ENCODE measurements around the gene SCLY.
"Not testable (repeated sequence)": the region's sequence is repeated elsewhere in the genome, so short reads cannot be mapped to it uniquely, and the experiment has no call there.

The SCLY gene, protein sequence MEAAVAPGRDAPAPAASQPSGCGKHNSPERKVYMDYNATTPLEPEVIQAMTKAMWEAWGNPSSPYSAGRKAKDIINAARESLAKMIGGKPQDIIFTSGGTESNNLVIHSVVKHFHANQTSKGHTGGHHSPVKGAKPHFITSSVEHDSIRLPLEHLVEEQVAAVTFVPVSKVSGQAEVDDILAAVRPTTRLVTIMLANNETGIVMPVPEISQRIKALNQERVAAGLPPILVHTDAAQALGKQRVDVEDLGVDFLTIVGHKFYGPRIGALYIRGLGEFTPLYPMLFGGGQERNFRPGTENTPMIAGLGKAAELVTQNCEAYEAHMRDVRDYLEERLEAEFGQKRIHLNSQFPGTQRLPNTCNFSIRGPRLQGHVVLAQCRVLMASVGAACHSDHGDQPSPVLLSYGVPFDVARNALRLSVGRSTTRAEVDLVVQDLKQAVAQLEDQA

DNA sequence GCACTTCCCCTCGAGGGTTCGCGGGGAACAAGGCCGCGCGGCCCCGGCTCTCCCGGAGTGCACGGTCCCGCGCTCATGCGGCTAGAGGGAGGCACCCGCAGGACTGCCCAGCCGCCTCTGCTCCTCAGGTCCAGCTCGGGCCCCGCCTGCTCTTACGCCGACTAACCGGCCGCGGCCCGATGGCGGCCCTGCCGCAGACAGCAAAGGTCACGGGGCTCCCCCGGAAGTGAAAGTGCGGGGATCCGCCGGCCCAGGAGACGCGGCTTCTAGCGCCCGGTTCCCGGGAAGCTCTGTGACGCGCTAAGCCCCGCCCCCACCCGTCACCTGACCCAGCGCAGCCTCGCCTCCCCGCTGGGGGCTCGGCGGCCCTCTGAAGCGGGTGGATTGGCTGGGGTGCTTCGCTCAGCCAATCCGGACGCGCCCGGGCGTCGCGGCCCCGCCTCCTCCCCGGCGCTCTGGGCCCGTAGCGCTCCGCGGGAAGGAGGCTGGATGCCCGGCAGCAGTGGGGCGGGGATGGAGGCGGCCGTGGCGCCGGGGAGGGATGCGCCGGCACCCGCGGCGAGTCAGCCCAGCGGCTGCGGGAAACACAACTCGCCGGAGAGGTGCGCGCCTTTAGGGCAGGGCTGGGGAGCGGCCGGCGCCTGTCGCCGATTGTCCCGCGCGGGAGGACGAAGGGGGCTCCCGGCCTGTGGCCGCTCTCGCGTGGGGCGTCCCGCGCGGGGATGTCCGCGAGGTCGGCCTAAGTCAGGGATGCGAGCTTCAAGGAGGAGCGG, at the start of gene SCLY:
TSS of gene SCLY (plus strand) at position 460 of the 773 bp plus-strand sequence. CDS start at position 514, 54 bp downstream.
- peak; percentile 96 for DNase-seq (ENCODE audit: low read depth)

DNA sequence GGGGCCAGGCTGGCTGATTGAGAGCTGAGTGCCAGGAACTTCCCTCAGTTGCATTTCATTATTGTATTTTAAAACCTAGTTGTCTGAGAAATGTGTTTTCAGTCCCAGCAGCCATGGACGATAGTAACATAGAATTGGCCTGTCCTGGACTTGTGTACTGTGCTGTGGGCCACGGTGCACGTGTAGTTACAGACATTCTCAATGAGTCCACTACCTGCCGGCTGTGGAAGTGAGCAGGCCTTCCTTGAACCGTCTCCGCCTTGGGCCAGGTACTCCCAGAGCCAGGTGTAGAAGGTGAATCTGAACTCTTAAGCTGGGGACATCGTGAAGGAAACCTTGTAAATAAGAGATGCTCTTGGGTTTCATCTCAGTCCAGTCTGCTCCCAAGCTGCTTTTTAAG, 47.0 kb upstream of the SCLY start:
- no peak for DNase-seq (ENCODE audit: low read depth)

DNA sequence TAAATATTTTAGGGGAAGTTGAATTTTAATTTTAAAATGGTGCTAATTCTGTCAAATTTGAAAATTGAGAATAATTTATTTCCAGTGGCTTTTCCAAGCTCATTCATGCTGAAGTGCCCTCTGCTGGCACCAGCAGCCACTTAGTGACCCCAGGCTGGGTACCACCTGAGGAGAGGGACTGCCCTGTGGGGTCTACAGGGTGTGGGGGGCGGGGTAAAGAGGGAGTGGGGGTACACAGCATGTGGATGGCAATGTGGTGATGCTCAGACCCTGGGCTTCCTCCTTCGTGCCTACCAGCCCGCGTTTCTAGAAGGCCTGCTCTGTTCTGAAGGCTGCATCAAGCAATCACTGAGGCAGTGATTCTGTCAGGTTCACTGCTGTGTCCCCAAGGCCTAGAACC, 45.1 kb upstream of the SCLY start:
- DNase-seq (ENCODE audit: low read depth), result no peak

DNA sequence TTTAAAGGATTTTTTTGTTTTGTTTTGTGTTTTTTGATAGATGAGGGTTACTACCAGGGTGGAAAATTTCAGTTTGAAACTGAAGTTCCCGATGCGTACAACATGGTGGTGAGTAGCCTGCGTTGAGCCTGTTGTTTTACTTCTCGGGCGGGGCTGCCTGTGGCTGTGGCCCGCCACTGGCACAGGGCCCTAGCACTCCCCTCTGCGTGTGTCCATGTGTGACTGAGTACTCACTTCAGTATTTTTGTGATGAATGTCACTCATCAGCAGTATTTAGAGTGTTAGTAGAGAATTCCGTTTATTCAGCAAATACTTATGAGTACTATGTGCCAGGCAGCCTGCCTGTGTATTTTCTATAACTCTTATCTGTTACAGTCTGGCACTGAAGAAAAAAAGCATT, 44.3 kb upstream of the SCLY start:
- DNase-seq (ENCODE audit: low read depth), result no peak

DNA sequence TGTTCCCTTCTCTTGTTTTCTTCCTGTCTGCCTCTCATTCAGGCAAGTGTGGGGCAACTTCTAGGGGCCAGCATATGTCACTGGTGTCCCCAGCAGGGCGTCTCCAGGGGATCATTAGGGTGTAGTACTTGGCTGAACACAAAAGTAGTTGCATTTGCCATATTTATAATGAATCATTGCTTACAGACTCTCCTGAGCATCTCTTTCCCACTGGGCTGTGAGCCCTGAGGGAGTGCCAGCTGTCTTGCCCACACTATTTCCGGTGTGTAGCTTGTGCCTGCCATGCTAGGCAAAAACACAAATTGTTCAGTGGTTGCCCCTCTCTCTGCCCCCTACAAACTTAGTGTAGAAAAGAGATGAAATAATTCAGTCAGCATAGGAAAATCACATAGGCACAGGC, 40.8 kb upstream of the SCLY start:
- DNase-seq (ENCODE audit: low read depth), result no peak

DNA sequence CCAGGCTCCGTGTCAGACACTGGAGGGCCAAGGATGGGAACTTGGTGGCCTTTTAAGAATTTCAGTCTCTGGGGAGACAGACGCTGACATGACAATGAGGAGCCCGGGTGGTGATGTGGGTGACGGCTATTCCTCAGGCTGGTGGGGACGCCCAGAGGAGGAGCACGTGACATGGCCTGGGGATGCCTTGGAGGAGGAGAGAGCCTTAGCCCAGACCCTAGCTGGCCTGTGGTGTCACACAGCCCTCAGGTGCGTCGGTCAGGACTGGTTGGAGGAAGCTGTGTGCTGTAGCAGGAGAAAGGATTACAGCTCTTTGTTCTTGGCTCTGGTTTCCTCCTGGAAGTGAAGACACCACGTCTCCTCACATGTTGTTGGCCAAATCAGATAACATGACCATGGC, 40.0 kb upstream of the SCLY start:
- no peak for DNase-seq (ENCODE audit: low read depth)

DNA sequence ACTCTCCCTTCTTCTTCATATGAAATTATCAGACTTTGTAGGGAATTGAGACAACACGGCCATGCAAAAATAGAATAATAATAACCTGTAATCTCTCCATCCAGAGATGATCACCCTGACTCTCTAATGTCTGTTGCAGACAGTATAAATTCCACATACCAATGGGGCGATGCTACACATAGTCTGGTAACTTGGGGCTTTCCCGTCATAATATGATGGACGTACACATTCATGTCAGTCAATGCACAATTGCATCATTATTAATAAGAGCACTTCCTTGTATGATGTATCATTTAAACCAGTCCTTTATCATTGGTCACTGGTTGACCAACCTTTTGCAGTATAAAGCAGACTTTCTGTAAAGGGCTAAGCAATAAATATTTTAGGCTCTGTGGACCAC, 39.5 kb upstream of the SCLY start:
- DNase-seq (ENCODE audit: low read depth), result no peak

DNA sequence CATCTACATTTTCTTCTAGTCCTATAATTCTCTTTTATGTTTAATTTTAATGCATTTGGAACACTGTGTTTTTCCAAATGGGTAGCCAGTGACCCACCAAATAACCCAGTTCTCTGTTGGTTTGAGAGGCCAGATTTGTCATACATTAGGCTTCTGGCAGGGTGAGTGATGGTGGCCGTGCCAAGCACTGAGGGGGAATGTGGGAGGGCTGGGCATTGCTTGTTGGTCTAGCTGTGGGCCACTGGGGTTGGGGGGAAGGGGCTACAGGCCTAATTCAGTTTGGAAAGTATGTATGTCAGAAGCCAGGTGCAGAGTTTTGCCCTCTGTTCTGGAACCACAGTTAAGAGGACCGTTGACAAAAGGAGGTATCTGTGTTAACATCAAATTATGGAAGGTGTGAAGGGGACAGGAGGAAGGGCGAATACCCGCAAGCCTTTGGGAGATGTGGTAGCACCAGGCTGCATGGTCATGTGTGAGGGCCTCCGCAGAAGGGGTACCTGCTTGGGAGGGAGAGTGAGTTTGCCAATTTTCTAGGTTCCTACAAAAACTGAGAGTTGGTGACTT, 38.1 kb upstream of the SCLY start:
- DNase-seq (ENCODE audit: low read depth), result no peak

DNA sequence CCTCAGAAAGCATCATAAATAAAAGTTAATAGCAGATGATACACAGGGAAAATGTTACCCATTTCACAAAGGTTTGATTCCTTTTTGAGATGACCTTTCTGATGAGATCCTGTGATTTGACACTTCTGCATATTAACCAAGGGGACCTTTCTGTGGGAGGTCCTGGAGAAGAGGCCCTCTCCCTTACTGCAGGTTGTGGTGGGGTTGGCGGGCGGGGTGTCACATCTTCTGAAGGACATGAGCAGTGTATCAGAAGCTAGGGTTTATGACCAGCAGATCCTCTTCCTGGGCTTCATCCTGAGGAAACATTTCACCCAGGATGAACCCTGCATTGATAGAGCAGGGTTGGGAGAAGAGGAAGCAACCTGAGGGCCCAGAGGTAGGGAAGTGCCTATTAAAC, 37.2 kb upstream of the SCLY start:
- no peak for DNase-seq (ENCODE audit: low read depth)

DNA sequence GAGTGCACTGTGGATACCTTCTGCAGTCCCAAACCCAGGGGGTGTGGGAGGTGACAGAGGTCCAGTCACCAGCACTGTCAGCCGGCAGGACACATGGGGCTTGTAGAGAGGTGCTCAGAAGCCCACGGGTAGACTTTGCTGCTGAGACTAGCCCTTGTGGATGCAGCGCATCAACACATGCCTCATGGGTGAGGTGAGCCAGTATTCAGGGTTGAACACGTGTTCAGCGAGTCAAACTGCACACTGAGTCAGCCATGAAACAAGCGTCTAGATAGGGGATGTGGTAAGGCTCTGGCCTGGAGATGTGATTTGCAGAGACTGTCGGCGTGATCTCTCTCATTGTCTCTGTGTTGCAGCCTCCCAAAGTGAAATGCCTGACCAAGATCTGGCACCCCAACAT, 35.8 kb upstream of the SCLY start:
- DNase-seq (ENCODE audit: low read depth), result peak; percentile 7

DNA sequence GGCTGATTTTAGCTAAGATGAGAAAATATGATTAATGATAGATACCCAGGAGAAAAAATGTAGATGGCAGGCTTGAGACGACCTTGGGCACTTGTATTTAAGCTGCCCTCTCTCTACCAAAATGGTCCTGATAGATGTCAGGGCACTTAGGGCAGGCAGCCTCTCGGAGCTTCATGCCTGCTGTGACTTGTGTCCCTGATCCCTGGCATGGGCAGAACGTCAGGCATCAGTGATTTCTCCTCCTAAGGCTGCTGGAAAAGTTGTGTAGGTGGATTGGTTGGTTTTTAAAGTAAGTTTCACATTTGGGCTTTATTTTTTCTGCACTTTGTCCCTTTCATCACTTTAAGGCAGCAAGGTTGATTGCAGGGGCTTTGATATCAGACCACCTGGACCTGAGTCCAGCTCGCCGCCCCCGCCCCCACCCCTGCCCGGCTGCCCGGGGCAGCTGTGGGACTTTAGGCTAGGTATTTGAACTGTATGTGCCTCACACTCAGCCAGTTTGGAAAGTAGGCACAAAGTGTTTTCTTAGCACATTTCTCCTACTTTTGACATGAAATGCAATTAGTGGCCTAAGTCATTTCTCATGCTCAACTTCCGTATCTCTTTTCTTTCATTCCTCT, 35.0 kb upstream of the SCLY start:
- no peak for DNase-seq (ENCODE audit: low read depth)

DNA sequence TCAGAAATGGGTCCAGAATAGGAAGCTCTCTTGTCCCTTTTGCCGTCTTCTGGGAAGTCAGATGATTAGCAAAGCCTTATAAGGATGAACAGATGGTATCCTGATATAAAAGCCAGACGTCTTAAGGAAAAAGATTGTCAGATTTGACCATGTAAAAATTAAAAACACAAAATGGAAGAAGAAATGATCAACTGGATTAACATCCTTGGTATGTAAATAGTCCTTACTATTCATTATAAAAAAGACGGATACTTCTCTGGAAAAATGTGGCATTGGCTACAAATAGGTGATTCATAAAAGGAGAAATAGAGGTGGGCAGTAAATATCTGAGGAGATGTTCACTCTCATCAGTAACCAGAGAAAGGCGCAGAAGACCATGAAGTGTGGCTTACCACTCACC, 33.7 kb upstream of the SCLY start:
- DNase-seq (ENCODE audit: low read depth), result no peak

DNA sequence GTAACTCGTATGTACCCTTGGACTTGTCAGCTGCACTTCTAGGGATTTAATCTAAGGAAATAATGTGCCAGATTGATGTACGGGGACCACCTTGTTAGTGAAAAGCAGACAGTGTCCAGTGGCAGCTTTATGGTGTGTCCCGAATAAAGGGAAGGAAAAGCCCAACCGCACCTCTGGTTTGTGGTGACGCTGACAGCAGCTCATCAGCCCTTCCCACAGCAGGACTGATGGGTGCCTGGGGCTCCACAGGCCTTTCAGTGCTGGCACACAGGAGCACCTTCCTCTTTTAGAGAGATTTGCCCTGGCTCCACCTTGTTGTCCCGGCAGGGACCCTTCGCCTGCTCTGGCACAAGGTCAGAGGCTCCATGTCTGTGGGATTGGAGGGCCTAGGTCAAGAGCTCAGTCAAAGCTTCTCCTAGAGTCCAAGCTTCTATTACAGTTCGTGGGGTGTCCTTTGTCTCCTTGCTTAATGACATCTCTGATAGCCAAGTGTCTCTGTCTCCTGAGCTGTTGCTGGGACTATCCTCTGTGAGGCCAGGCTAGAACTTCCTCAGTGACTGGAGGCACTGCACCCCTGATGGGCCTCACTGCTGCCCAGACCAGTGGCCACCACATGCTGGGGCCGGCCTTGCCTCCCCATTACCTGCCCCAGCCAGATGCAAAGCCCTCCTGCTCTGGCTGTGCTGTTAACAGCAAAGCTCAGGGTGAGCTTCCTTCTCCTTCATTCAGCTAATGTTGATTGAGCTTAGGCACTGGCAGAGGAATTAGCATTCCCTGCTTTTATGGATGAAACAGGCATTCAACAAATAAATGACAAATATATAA, 33.0 kb upstream of the SCLY start:
- no peak for DNase-seq (ENCODE audit: low read depth)

DNA sequence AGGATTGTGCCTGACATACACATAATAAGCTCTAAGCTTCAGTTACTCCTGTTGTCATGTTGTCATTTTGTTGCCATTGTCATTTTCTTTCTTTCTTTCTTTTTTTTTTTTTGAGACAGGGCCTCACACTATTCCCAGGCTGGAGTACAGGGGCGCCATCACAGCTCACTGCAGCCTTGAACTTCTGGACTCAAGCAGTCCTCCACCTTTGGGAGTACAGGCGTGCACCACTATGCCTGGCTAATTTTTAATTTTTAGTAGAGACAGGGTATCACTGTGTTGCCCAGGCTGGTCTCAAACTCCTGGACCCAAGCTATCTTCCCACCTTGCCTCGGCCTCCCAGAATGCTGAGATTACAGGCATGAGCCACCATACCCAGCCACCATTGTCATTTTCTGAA, 30.9 kb upstream of the SCLY start:
- DNase-seq (ENCODE audit: low read depth), result no peak

DNA sequence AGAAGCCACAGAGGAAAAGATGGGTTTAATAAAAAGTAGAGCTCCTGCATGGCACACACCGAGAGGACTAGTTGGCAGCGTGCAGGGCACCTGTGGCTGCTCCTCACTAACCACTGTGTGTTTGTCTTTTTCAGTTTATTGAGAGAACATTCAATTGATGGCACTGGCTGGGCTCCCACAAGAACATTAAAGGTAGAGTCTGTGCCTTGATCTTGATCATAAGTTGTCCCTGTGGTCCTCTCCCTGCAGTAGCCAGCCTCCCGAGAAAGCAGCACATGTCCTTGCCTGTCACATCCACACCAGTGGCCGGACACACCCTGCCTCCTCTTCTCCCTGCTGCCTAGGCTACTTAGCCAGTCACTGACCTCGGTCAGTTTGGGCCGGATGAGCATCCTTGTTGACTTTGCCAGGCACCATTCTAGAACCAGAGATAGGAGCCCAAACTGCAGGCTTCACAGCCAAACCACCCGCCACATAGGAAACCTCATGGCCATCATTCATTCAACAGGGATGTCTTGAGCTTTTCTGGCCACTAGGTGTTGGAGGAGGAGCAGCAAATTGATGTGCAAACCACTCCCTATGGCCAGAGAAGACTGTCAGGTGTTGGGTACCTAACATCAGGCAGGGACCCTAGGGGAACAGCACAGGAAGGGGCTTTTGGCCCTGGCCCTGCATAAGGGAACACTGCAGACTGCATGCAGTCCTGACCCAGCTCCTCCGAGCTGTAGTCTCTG, 30.2 kb upstream of the SCLY start:
- no peak for DNase-seq (ENCODE audit: low read depth)

DNA sequence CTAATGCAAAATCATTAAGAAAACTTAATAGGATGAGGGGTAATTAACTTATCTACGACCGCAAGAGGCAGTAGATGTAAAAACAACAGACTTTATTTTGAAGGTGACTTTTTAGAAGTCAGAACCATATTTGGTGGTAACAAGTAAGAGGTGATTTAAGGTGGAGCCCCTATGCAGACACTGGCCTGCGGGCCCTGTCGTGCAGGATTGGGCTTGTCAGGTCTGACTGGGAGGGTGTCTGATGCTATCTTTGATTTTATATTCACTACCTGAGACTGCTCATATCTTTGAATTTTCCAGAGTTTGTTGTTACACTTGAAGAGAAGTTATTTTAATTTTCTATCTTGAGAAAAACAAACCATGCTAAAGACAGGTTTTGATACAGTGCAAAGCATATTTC, 29.1 kb upstream of the SCLY start:
- DNase-seq (ENCODE audit: low read depth), result no peak

DNA sequence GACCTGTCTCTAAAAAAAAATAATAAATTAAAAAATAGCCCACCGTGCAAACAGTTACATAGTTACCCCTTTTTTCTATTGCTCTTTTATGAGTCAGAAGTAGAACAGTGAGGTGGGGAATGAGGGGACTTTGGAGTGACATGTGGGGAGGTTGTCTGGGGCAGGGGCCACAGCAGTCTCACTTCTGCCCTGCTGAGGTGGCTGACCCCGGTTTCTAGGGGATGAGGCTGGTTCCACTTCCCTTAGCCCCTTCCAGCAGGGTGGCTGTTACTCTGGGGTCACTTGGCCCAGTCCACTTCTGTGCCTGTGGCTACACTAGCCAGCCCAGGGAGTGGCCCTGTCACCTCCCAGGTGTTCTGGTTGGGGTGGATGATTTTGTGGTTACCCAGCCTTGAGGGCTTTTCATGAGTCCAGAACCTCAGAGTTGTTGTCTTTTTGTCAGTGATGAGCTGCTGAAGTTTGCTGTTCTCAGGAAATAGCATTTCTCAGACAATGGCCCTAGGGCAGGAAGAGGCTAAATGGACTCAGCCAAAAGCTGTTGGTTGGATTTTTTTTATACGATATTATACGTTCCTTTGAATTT, 28.0 kb upstream of the SCLY start:
- DNase-seq (ENCODE audit: low read depth), result no peak

DNA sequence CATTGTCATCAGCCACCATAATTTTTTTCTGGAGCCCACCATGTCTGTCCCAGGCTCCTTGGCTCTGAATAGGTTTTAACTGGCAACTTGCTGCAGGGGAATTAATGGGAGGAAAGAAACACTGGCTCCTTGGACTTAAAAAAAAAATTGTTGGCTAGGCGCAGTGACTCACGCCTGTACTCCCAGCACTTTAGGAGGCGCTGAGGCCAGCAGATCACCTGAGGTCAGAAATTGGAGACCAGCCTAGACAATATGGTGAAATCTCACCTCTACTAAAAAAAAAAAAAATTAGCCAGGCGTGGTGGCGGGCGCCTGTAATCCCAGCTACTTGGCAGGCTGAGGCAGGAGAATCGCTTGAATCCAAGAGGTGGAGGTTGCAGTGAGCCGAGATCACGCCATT, 26.8 kb upstream of the SCLY start:
- DNase-seq (ENCODE audit: low read depth), result not testable (repeated sequence)

DNA sequence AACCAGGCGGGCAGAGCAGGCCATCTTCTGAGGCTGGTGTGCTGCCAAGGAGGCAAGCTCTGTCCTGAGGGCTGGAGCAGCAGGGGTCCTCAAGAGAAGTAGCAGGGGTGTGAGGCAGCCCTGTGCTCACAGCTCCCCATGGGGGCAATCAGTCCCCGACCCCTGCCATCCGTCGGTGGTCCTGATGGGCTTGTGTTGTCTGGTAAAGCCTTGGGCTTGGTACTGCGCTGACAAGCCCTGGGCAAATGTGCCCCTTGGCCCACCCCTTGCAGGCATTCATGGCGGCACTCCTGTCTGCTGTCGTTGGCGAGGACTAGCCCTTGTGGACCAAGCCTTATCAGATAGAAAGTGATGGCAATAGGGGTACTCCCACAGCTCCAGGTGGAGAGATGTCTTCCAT, 22.6 kb upstream of the SCLY start:
- no peak for DNase-seq (ENCODE audit: low read depth)

DNA sequence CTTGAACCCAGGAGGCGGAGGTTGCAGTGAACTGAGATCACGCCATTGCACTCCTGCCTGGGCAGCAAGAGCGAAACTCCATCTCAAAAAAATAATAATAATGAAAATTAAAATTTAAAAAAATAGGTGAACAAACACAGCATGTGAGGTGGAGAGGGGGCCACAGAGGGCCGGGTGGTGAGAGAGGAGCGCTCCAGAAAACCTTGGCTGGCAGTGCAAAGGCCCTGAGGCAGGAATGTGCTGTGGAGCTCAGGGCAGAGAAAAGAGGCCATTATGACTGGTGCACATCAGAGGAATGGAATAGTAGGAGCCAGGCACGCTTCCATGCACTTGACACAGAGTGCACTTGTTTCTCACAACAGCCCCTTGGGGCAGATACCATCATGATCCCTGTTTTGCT, 21.6 kb upstream of the SCLY start:
- DNase-seq (ENCODE audit: low read depth), result no peak

DNA sequence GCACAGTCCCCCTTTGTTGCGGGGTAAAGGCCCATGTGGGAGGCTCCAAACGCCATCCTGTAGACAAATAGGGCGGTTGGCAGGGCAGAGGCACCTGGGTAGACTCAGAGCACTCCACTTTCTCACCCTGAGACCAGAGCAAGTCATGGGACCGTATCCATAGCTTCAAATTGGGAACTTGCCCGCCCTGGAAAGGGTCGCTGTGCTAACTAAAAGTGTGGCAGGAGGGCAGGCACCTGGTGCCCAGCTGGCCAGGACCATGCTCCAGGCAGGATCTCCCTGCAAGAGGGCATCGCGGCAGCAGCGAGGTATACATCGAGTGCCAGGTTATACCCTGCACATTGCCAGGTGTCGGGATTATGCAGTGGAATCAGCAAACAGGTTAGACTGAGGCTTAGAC, 20.8 kb upstream of the SCLY start:
- DNase-seq (ENCODE audit: low read depth), result no peak
